Thymus (tissue), 11 donors: Measurements from ENCODE around the gene TMEM145. TPM values are rescaled to one million over a fixed set of nuclear protein-coding genes. Genes with fewer than 3 reads are reported as not detected.

Experiments
- DNase-seq, 9 donors: peaks; one replicate each; pipeline ENCODE4 v3.0.0-alpha.2; 2013; ENCODE audit warnings: low spot score in 9 of 9, low read depth in 6 of 9, missing footprints in 1 of 9
- H3K27ac ChIP-seq, 2 donors: one replicate each; pipeline ENCODE4 v1.5.1; 2013; ENCODE audit warnings: control low read depth in 1 of 2, low read depth in 1 of 2, low read length in 1 of 2, mild to moderate bottlenecking in 1 of 2, moderate library complexity in 1 of 2
- H3K27me3 ChIP-seq, 2 donors: one replicate each; pipeline ENCODE4 v1.5.1; 2013; ENCODE audit warnings: low read length in 1 of 2; ENCODE audit not compliant: control insufficient read depth in 2 of 2, insufficient read depth in 1 of 2
- H3K36me3 ChIP-seq, 2 donors: one replicate each; pipeline ENCODE4 v1.5.1; 2013; ENCODE audit warnings: low read length in 1 of 2, mild to moderate bottlenecking in 1 of 2, moderate library complexity in 1 of 2; ENCODE audit not compliant: control insufficient read depth in 2 of 2, insufficient read depth in 2 of 2
- H3K4me1 ChIP-seq, 2 donors: one replicate each; pipeline ENCODE4 v1.5.1; 2013; ENCODE audit warnings: low read length in 2 of 2; ENCODE audit not compliant: control insufficient read depth in 2 of 2, insufficient read depth in 2 of 2
- H3K4me3 ChIP-seq, 2 donors: one replicate each; pipeline ENCODE4 v1.5.1; 2013; ENCODE audit warnings: low read length in 2 of 2, control low read depth in 1 of 2, mild to moderate bottlenecking in 1 of 2
- H3K9me3 ChIP-seq, 2 donors: one replicate each; pipeline ENCODE4 v1.5.1; 2013; ENCODE audit warnings: low read length in 1 of 2, mild to moderate bottlenecking in 1 of 2; ENCODE audit not compliant: control insufficient read depth in 2 of 2, insufficient read depth in 1 of 2
- WGBS: extraction: QIAGEN DNeasy Blood & Tissue Kit; methylation state at CpG from one replicate; pipeline ENCODE4 v1.1.7; 2013; 5-methylcytosine and 5-hydroxymethylcytosine counted together
- polyA plus RNA-seq: library from polyadenylated mRNA; stranded (reverse); fragments of 200-250 nt; gene quantifications from one replicate; pipeline ENCODE4 v1.2.3, GENCODE V29; 2013
- total RNA-seq: library from RNA; stranded (reverse); fragments of 120-200 nt; gene quantifications from one replicate; pipeline ENCODE4 v1.2.4, GENCODE V29; 2013
- donor health status: healthy.

Gene TMEM145
- total and polyA plus RNA-seq, 2 donors, result 0.78 TPM; not detected in 1

DNA sequence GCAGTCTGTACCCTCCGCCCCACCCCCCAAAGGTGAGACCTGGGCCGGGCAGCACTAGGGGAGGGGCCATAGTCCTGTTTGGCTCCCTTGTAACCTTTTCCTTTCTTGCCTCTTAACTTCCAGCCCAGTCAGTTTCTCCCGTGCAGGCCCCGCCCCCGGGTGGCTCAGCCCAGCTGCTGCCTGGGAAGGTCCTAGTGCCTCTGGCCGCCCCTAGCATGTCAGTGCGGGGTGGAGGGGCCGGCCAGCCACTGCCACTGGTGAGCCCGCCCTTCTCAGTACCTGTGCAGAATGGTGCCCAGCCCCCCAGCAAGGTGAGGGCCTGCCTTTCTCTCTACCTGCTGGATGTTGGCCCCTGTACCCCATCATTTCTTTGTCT lies 21.7 kb upstream of the TMEM145 start:
- 94% methylated on average over 9 of the region's 9 CpGs for WGBS
- H3K4me3 ChIP-seq, result no peak overlapping the region
- DNase-seq, result no peak
- H3K4me1 ChIP-seq, result peaks cover 0 to 5% of the 10 kb centered on the region in 2 donors
- H3K27ac ChIP-seq, result no peak overlapping the region
- H3K36me3 ChIP-seq, result peaks cover 89 to 97% of the 10 kb centered on the region in 2 donors
- H3K27me3 ChIP-seq, result no peaks in the 10 kb centered on the region
- no peaks in the 10 kb centered on the region for H3K9me3 ChIP-seq

DNA sequence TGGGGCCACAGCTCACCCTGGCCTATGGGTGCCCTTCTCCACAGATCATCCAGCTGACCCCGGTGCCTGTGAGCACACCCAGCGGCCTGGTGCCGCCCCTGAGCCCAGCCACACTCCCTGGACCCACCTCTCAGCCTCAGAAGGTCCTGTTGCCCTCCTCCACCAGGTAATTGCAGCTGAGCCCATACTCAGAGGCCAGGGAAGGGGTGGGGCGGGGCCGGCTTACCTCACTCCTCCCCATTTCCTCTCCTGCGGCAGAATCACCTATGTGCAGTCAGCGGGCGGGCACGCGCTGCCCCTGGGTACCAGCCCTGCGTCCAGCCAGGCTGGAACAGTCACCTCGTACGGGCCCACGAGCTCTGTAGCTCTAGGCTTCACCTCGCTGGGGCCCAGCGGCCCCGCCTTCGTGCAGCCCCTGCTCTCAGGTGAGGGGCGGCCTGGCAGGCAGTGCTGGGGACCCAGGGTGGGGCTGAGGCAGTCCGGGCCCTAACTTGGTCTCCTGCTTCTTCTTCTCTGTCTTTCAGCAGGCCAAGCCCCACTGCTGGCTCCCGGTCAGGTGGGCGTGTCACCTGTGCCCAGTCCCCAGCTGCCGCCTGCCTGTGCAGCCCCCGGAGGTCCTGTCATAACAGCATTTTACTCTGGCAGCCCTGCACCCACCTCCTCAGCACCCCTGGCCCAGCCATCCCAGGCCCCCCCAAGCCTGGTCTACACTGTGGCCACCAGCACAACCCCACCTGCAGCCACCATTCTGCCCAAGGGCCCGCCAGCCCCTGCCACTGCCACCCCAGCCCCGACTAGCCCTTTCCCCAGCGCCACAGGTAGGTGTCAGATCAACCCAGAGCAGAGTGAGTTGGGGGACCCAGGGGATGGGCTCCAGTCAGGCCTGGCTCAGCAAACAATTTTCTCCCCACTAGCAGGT lies 20.8 kb upstream of the TMEM145 start:
- H3K36me3 ChIP-seq, result peaks cover 85 to 96% of the 10 kb centered on the region in 2 donors
- no peak overlapping the region for H3K4me3 ChIP-seq
- H3K4me1 ChIP-seq, result peaks cover 0 to 5% of the 10 kb centered on the region in 2 donors
- H3K27ac ChIP-seq, result no peak overlapping the region
- 98% methylated on average over 27 of the region's 27 CpGs for WGBS
- no peaks in the 10 kb centered on the region for H3K27me3 ChIP-seq
- H3K9me3 ChIP-seq, result no peaks in the 10 kb centered on the region
- DNase-seq, result no peak

DNA sequence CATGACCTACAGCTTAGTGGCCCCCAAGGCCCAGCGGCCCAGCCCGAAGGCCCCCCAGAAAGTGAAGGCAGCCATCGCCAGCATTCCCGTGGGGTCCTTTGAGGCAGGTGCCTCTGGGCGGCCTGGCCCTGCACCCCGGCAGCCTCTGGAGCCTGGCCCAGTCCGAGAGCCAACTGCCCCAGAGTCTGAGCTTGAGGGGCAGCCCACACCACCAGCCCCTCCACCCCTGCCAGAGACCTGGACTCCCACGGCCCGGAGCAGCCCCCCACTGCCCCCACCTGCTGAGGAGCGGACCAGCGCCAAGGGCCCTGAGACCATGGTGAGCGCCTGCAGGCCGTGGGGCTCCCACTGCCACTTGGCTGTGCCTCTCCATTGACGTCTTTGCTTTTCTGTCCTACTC lies 20.1 kb upstream of the TMEM145 start:
- H3K4me1 ChIP-seq, result peaks cover 0 to 5% of the 10 kb centered on the region in 2 donors
- no peak overlapping the region for H3K27ac ChIP-seq
- H3K4me3 ChIP-seq, result no peak overlapping the region
- H3K36me3 ChIP-seq, result peaks cover 78 to 90% of the 10 kb centered on the region in 2 donors
- 97% methylated on average over 14 of the region's 14 CpGs for WGBS
- H3K27me3 ChIP-seq, result no peaks in the 10 kb centered on the region
- H3K9me3 ChIP-seq, result no peaks in the 10 kb centered on the region
- no peak for DNase-seq

DNA sequence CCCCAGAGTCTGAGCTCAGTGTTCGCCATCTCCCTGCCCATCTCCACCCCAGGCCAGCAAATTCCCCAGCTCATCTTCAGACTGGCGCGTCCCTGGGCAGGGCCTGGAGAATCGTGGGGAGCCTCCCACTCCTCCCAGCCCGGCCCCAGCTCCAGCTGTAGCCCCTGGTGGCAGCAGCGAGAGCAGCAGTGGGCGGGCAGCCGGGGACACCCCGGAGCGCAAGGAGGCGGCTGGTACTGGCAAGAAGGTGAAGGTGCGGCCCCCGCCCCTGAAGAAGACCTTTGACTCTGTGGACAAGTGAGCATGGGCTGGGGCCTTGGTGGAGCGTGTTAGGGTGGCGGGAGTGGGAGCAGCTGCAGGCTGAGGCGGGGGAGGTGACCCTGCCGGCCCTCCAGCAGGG lies 19.6 kb upstream of the TMEM145 start:
- 97% methylated on average over 17 of the region's 17 CpGs for WGBS
- no peaks in the 10 kb centered on the region for H3K27me3 ChIP-seq
- DNase-seq, result no peak
- no peaks in the 10 kb centered on the region for H3K9me3 ChIP-seq
- no peak overlapping the region for H3K27ac ChIP-seq
- H3K36me3 ChIP-seq, result peaks cover 72 to 84% of the 10 kb centered on the region in 2 donors
- no peak overlapping the region for H3K4me3 ChIP-seq
- H3K4me1 ChIP-seq, result peaks cover 0 to 5% of the 10 kb centered on the region in 2 donors

DNA sequence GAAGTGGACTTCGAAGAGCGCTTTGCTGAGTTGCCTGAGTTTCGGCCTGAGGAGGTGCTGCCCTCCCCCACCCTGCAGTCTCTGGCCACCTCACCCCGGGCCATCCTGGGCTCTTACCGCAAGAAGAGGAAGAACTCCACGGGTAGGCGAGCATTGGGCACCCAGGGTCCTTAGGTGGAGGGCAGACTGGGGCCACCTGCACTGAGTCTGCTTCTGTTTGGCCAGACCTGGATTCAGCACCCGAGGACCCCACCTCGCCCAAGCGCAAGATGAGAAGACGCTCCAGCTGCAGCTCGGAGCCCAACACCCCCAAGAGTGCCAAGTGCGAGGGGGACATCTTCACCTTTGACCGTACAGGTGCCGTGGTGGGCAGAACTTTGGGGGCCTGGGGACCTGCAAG lies 19.2 kb upstream of the TMEM145 start:
- Histone ChIP-seq H3K9me3 (no peaks in the 10 kb centered on the region), H3K27ac (no peak overlapping the region), H3K4me1 (peaks cover 0 to 5% of the 10 kb centered on the region in 2 donors), H3K27me3 (no peaks in the 10 kb centered on the region), H3K4me3 (no peak overlapping the region), H3K36me3 (peaks cover 68 to 80% of the 10 kb centered on the region in 2 donors)
- no peak for DNase-seq
- WGBS, result 98% methylated on average over 15 of the region's 15 CpGs

DNA sequence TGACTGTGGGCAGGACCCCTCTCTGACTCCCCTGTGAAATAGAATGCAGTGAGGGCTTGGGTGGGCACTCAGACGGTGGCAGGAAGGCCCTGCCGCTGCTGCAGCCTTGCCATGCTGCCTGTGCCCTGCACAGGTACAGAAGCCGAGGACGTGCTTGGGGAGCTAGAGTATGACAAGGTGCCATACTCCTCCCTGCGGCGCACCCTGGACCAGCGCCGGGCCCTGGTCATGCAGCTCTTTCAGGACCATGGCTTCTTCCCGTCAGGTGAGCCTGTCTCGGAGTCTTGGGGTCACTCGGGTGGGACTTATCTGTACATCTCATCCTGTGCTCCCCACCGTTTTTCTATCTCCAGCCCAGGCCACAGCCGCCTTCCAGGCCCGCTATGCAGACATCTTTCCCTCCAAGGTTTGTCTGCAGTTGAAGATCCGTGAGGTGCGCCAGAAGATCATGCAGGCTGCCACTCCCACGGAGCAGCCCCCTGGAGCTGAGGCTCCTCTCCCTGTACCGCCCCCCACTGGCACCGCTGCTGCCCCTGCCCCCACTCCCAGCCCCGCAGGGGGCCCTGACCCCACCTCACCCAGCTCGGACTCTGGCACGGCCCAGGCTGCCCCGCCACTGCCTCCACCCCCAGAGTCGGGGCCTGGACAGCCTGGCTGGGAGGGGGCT lies 18.5 kb upstream of the TMEM145 start:
- Histone ChIP-seq H3K36me3 (peaks cover 63 to 73% of the 10 kb centered on the region in 2 donors), H3K27ac (no peak overlapping the region), H3K4me3 (no peak overlapping the region), H3K27me3 (no peaks in the 10 kb centered on the region), H3K9me3 (no peaks in the 10 kb centered on the region), H3K4me1 (peaks cover 0 to 5% of the 10 kb centered on the region in 2 donors)
- no peak for DNase-seq
- WGBS, result 96% methylated on average over 24 of the region's 24 CpGs

DNA sequence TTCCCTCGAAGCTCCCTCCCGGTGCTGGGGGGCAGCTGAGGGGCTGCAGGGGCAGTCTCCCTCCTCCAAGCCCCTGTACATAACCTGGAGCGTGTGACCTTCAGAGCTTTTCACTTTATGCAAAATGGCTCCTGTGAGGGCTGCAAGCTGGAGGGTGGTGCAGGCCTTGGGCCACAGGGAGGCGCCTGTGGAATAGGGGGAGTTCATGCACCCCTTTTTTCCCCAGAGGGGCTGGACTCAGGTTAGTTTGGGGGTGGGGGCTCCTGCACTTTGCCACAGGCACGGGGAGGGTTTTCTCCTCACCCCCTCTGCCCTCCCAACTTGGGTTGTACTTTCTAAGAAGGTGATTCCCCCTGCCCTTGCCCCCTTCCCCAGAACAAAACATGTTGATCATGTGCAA lies 17.8 kb upstream of the TMEM145 start:
- 94% methylated on average over 5 of the region's 5 CpGs for WGBS
- H3K36me3 ChIP-seq, result peaks cover 62 to 71% of the 10 kb centered on the region in 2 donors
- no peaks in the 10 kb centered on the region for H3K27me3 ChIP-seq
- no peak for DNase-seq
- no peak overlapping the region for H3K27ac ChIP-seq
- H3K9me3 ChIP-seq, result no peaks in the 10 kb centered on the region
- no peak overlapping the region for H3K4me3 ChIP-seq
- H3K4me1 ChIP-seq, result peaks cover 0 to 5% of the 10 kb centered on the region in 2 donors

DNA sequence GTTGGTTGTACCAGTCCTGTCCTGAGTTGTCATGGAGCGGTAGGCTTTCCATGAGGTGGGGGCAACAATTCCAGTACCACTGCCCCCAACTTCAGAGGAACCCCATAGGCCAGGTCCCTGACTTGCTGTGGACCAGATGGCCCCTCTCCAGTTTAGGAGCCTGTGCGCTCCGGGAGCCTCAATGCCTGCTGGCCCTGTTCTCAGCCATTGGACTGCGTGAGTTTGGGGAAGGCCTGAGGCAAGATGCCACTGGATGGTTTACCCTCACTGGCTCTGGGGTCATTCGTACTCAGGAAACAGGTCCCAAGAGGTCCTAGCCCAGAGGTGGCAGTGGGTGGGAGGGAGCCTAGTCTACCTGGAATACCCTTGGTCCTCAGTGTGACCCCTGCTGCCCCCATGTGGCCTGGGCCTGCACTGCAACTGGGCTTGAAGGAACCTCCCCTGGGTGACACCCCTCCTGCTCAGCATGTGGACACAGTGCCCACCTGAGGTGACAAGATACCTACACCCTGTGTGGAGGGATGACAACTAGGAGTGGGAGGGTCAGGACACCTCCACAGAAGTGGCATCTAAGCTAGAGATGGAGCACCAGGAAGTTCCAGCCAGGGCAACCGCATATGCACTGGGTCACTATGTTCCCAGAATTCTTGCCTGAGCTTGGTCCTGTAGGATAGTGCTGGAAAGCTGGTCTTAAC lies 17.1 kb upstream of the TMEM145 start:
- Histone ChIP-seq H3K9me3 (no peaks in the 10 kb centered on the region), H3K27ac (no peak overlapping the region), H3K36me3 (peaks cover 56 to 65% of the 10 kb centered on the region in 2 donors), H3K4me1 (peaks cover under 1 to 6% of the 10 kb centered on the region in 2 donors), H3K27me3 (no peaks in the 10 kb centered on the region), H3K4me3 (no peak overlapping the region)
- 89% methylated on average over 6 of the region's 6 CpGs for WGBS
- DNase-seq, result peak in 5 of 9 donors; percentile 50 to 86 (median 82)

DNA sequence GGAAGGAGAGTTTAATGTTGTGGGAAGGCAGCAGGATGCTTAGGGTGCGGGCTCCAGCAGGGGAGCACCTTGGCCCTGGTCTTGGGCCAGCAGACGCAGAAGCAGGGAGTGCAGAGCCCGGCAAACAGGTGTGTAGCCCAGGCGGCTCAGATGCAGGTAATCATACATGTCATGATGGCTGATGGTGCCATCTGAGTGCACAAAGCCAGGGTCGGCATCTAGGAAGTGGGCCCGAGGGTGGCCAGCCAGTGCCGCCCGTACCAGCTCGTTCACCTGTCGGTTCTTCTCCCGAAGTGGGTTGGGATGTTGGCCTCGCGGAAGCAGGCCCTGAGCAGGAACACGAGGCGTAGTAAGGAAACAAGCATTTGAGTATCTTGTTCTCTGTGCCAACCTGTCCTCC lies 16.1 kb upstream of the TMEM145 start:
- no peaks in the 10 kb centered on the region for H3K9me3 ChIP-seq
- H3K36me3 ChIP-seq, result peaks cover 45 to 54% of the 10 kb centered on the region in 2 donors
- H3K4me3 ChIP-seq, result no peak overlapping the region
- peaks cover 9 to 15% of the 10 kb centered on the region in 2 donors for H3K4me1 ChIP-seq
- DNase-seq, result no peak
- 97% methylated on average over 15 of the region's 15 CpGs for WGBS
- H3K27me3 ChIP-seq, result no peaks in the 10 kb centered on the region
- H3K27ac ChIP-seq, result no peak overlapping the region
